BJ (cell line): Measurements from ENCODE around the gene TMEM51. TPM values are rescaled to one million over a fixed set of nuclear protein-coding genes. Genes with fewer than 3 reads are reported as not detected.

Source experiments
- CTCF ChIA-PET: fragments of 350-600 bp; formaldehyde crosslinking; extraction: SDS; loops from one replicate; lab custom pipeline; 2021; ENCODE audit warnings: antibody characterized with exemption, inconsistent platforms; lab: Yijun Ruan, JAX
- POLR2A ChIA-PET: fragments of 300-600 bp; sonication (Branson Sonifier 250); formaldehyde crosslinking; extraction: SDS; loops from one replicate; lab custom pipeline; 2021; ENCODE audit warnings: antibody characterized with exemption; lab: Charles Lee
- DNase-seq: peaks from one replicate; pipeline ENCODE4 v3.0.0-alpha.2; 2011; ENCODE audit warnings: low read depth
- H3K27me3 ChIP-seq: 2 replicates; pipeline ENCODE4 v1.6.0; 2011; ENCODE audit warnings: low read length; ENCODE audit not compliant: control insufficient read depth, insufficient read depth
- H3K36me3 ChIP-seq: 2 replicates; pipeline ENCODE4 v1.5.1; 2011; ENCODE audit warnings: low read length; ENCODE audit not compliant: control insufficient read depth, insufficient read depth
- H3K4me3 ChIP-seq: 2 replicates; pipeline ENCODE4 v1.5.1; 2011; ENCODE audit warnings: low read depth, mild to moderate bottlenecking, control low read depth, low read length
- polyA plus RNA-seq: library from polyadenylated mRNA; depleted of rRNA; stranded (reverse); fragments of >200 nt; gene quantifications from 2 replicates; pipeline ENCODE4 v1.2.3, GENCODE V29; 2011
- TF ChIP-seq, protein P1 (sequence below): IDR thresholded peaks from 2 replicates; pipeline ENCODE4 v1.5.1; 2011; ENCODE audit warnings: low read depth, mild to moderate bottlenecking, control low read depth, inconsistent platforms, low read length, moderate library complexity; ENCODE audit not compliant: insufficient read depth

The TMEM51 gene
- polyA plus RNA-seq, 1 experiment: 2.0 TPM

DNA sequence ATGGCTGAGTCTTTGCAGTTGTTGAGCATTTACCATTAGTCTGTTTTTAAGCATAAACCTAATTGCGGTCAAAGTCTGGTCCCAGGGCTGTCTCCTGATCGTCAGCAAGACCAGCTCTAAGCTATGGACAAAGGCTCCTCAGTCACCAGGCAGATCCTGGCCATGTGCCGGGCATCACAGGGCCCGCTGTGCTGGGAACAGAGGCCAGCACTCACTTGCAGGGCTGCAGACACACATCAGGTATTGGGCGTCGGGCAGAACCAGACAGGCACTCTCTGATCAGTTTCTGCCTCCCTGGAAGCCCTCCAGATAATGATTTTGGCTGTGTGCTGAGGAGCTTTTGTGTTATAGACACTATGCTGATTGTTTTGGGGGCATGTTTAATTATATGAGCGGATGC is 26.6 kb downstream of the TMEM51 start:
- TF ChIP-seq, protein P1, sequence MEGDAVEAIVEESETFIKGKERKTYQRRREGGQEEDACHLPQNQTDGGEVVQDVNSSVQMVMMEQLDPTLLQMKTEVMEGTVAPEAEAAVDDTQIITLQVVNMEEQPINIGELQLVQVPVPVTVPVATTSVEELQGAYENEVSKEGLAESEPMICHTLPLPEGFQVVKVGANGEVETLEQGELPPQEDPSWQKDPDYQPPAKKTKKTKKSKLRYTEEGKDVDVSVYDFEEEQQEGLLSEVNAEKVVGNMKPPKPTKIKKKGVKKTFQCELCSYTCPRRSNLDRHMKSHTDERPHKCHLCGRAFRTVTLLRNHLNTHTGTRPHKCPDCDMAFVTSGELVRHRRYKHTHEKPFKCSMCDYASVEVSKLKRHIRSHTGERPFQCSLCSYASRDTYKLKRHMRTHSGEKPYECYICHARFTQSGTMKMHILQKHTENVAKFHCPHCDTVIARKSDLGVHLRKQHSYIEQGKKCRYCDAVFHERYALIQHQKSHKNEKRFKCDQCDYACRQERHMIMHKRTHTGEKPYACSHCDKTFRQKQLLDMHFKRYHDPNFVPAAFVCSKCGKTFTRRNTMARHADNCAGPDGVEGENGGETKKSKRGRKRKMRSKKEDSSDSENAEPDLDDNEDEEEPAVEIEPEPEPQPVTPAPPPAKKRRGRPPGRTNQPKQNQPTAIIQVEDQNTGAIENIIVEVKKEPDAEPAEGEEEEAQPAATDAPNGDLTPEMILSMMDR: no peak
- CTCF ChIA-PET: interaction anchor here (0.9 to 1.1 kb wide), 2 partner anchors 13 to 20 kb away, joined by 3 read pairs; no protein-coding TSS in a partner anchor
- no peaks in the 10 kb centered on the region for H3K36me3 ChIP-seq
- H3K4me3 ChIP-seq: no peak overlapping the region
- DNase-seq: no peak
- POLR2A ChIA-PET: no interaction called here
- no peaks in the 10 kb centered on the region for H3K27me3 ChIP-seq

DNA sequence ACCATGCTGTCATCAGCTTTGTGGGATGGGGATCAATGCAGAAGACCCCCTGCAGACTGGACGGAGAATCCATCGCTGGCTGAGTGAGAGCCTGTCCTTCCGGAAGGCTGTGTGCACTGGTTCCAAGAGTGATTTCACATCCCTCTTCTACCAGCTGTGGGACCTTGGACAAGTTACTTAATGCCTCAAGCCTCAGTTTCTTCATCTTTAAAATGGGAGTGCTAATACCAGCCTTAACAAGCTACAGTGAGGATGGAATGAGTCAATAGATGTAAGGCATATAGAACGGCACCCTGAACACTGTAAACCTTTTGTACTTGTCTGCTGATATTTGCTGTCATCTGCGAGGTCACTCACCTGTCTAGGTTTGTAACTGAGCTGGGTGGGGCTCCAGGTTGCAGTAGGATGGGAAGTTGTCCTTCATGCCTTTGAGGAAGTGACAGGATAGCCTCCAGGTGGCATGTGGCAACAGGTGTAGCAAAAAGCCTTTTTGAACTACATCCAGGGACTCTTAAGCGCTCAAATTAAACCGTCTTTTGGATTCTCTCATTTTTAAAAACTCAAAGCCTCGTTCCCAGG is 27.5 kb downstream of the TMEM51 start:
- H3K4me3 ChIP-seq: no peak overlapping the region

DNA sequence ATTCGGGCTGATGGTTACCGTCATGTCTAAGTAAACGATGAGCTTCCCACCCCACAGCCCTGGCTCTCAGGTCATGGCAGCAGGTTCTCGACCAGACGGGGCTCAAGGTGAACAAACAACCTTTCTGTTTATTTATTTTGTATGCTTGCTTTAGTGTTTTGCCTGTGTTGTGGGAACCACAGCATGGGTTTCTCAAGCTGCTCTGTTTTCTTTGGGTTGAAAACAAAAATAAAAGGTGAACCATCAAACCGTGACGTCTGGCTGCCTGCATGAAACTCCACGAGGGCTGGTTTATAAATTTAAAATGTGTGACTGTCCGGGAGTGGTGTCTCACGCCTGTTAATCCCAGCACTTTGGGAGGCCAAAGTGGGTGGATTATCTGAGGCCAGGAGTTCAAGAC is 28.0 kb downstream of the TMEM51 start:
- Histone ChIP-seq H3K4me3 (no peak overlapping the region), H3K36me3 (no peaks in the 10 kb centered on the region), H3K27me3 (no peaks in the 10 kb centered on the region; the same call in 1 of the 2 replicates)
- CTCF ChIA-PET: interaction anchor here (0.6 to 0.8 kb wide), 2 partner anchors 30 to 91 kb away, joined by 3 read pairs; no protein-coding TSS in a partner anchor
- POLR2A ChIA-PET: no interaction called here
- TF ChIP-seq, protein P1: no peak
- no peak for DNase-seq

More for the DNA sequence above, 27.5 kb downstream of the TMEM51 start:
- TF ChIP-seq, protein P1: no peak
- CTCF ChIA-PET: interaction anchor here (0.6 to 1.1 kb wide), 4 partner anchors 12 to 91 kb away, joined by 3 read pairs; no protein-coding TSS in a partner anchor
- no peaks in the 10 kb centered on the region for H3K36me3 ChIP-seq
- POLR2A ChIA-PET: no interaction called here
- H3K27me3 ChIP-seq: no peaks in the 10 kb centered on the region
- DNase-seq: no peak

DNA sequence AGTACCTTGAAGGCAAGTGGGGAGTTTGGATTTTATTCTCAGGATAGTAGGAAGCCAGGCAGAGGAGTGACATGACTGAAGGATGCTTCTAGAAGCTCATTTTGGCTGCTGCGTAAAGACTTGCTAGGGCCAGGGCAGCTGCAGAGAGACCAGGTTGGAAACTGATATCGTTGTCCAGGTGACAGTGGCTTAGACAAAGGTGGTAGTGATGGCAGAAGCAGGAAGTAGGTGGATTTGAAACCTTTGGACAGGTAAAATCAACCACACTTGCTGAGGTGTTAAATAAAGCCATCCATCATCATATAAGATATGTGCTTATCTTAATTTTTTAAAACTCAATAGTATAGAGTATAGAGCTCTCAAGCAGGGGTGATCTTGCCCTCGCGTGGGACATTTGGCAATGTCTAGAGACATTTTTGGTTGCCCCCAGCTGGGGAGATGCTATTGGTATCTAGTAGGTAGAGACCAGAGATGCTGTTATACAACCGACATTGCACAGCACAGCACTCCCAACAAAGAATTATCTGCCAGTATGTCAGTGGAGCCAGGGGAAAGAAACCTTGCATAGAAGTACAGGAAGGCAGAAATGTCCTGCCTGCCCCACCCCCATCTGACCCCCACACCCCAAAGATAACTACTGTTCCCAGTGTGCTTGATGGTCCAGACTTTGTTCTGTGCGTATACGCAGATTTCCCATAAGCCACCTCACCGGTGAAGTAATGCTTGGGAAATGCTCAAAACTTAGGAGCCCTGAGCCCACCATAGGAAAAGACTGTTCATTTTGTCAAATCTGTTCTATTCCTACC is 31.1 kb downstream of the TMEM51 start:
- no peak for DNase-seq
- TF ChIP-seq, protein P1: no peak
- POLR2A ChIA-PET: no interaction called here
- CTCF ChIA-PET: no interaction called here
- Histone ChIP-seq H3K27me3 (no peaks in the 10 kb centered on the region; the same call in 1 of the 2 replicates), H3K36me3 (no peaks in the 10 kb centered on the region), H3K4me3 (no peak overlapping the region)

DNA sequence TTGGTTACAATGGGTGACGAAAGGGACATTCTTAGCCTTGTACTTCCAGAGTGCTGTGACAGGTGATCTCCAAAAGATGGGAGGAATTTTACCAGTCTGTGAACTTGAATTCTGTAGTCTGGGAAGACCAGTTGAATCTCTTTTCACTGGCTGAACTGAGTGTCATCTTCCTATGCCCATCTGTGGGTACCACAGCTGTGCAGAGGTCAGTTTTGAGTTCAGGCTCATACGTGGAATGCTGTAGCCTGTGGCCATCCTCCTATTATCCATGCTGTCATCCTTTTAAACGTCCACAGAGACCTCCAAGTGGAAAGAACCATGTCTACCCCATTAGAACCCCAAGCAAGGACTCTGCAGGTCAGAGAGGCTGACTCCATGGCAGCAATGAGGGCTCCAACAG is 32.1 kb downstream of the TMEM51 start:
- no peak for DNase-seq
- no peak overlapping the region for H3K4me3 ChIP-seq
- TF ChIP-seq, protein P1: no peak
- no peaks in the 10 kb centered on the region; the same call in 1 of the 2 replicates for H3K27me3 ChIP-seq
- CTCF ChIA-PET: no interaction called here
- H3K36me3 ChIP-seq: no peaks in the 10 kb centered on the region
- POLR2A ChIA-PET: no interaction called here
